ENCODE data around the gene SLC4A5.

GRCh38 chr2:74293191-74293991, 49.8 kb downstream of the SLC4A5 start:
- TF ChIP-seq POLR2A (IDR thresholded peaks at IDR 0.05; ENCODE audit: low read length) (no peak), JUNB (IDR thresholded peaks at IDR 0.05) (no peak), E2F6 (IDR thresholded peaks at IDR 0.05; ENCODE audit: borderline replicate concordance, low read depth) (no peak), SMC3 (IDR thresholded peaks at IDR 0.05) (no peak), CEBPB (IDR thresholded peaks at IDR 0.05) (no peak), CTCF (IDR thresholded peaks at IDR 0.05) (no peak), HDAC2 (IDR thresholded peaks at IDR 0.05) (no peak), CHD2 (IDR thresholded peaks at IDR 0.05; ENCODE audit: low read length, partially characterized antibody) (no peak)

Data from A549 (cell line).